HepG2 (cell line): ENCODE measurements around the gene MAST1. TPM values are rescaled to one million over a fixed set of nuclear protein-coding genes. Genes with fewer than 3 reads are reported as not detected.

Experiments
- ARNT ChIP-seq: fragments of 450-650 bp; IDR thresholded peaks from 2 replicates; pipeline ENCODE4 v1.6.1; 2017
- ATF2 ChIP-seq: sonication (generic); formaldehyde crosslinking; IDR thresholded peaks from 2 replicates; pipeline ENCODE4 v1.4.0; 2020; ENCODE audit warnings: missing genetic modification reagents
- DNMT3B ChIP-seq: conservative IDR thresholded peaks from 2 replicates; pipeline ENCODE4 v1.6.1; 2016; ENCODE audit warnings: missing biosample characterization, control low read depth
- FOXP4 ChIP-seq: sonication (generic); formaldehyde crosslinking; IDR thresholded peaks from 2 replicates; pipeline ENCODE4 v1.4.0; 2020; ENCODE audit warnings: missing genetic modification reagents
- GATAD2A ChIP-seq: IDR thresholded peaks from 2 replicates; pipeline ENCODE4 v1.6.1; 2016
- HMGXB4 ChIP-seq, 2 experiments: sonication (generic) in 1 of 2; formaldehyde crosslinking in 1 of 2; IDR thresholded peaks; 2 replicates each; pipeline versions ENCODE4 v1.4.0 to v1.6.1; 2018 to 2020; ENCODE audit warnings: missing genetic modification reagents in 2 of 2, borderline replicate concordance in 1 of 2, low read depth in 1 of 2, mild to moderate bottlenecking in 1 of 2, missing biosample characterization in 1 of 2
- KDM2A ChIP-seq: sonication (generic); formaldehyde crosslinking; IDR thresholded peaks from 2 replicates; pipeline ENCODE4 v1.4.0; 2020; ENCODE audit warnings: low read depth, missing genetic modification reagents, borderline replicate concordance
- KLF13 ChIP-seq: sonication (generic); formaldehyde crosslinking; IDR thresholded peaks from 2 replicates; pipeline ENCODE4 v1.4.0; 2020; ENCODE audit warnings: mild to moderate bottlenecking, missing genetic modification reagents
- MTA1 ChIP-seq: sonication (generic); formaldehyde crosslinking; IDR thresholded peaks from 2 replicates; pipeline ENCODE4 v1.4.0; 2020; ENCODE audit warnings: missing genetic modification reagents, mild to moderate bottlenecking, borderline replicate concordance
- NR1H2 ChIP-seq: sonication (generic); formaldehyde crosslinking; IDR thresholded peaks from 2 replicates; pipeline ENCODE4 v1.8.1; 2022; ENCODE audit warnings: low read depth, missing genetic modification reagents, borderline replicate concordance
- SAP130 ChIP-seq: IDR thresholded peaks from 2 replicates; pipeline ENCODE4 v1.6.1; 2016; ENCODE audit warnings: low read depth
- SYNCRIP ChIP-seq: fragments of 200-400 bp; formaldehyde crosslinking; IDR thresholded peaks from 2 replicates; pipeline ENCODE4 v1.6.1; 2018; ENCODE audit warnings: mild to moderate bottlenecking, low read depth, low read length; ENCODE audit not compliant: insufficient read depth
- TGIF2 ChIP-seq: IDR thresholded peaks from 2 replicates; pipeline ENCODE4 v1.6.1; 2016; ENCODE audit warnings: control low read depth, missing compliant biosample characterization
- TMF1 ChIP-seq: sonication (generic); formaldehyde crosslinking; IDR thresholded peaks from 2 replicates; pipeline ENCODE4 v1.8.1; 2022; ENCODE audit warnings: low read depth, missing genetic modification reagents
- ZGPAT ChIP-seq: IDR thresholded peaks from 2 replicates; pipeline ENCODE4 v1.6.1; 2016; ENCODE audit warnings: mild to moderate bottlenecking
- ZMAT3 ChIP-seq: sonication (generic); formaldehyde crosslinking; conservative IDR thresholded peaks from 2 replicates; pipeline ENCODE4 v1.7.0; 2021; ENCODE audit warnings: missing genetic modification reagents
- ZNF44 ChIP-seq: sonication (generic); formaldehyde crosslinking; IDR thresholded peaks from 2 replicates; pipeline ENCODE4 v1.5.1; 2020; ENCODE audit warnings: mild to moderate bottlenecking, missing genetic modification reagents
- ZNF562 ChIP-seq: sonication (generic); formaldehyde crosslinking; IDR thresholded peaks from 2 replicates; pipeline ENCODE4 v1.8.0; 2022; ENCODE audit warnings: missing genetic modification reagents, borderline replicate concordance
- ZNF564 ChIP-seq: sonication (generic); formaldehyde crosslinking; IDR thresholded peaks from 2 replicates; pipeline ENCODE4 v1.8.1; 2023; ENCODE audit warnings: mild to moderate bottlenecking, missing genetic modification reagents
- ZNF652 ChIP-seq: IDR thresholded peaks from 2 replicates; pipeline ENCODE4 v1.6.1; 2016; ENCODE audit warnings: low read depth, borderline replicate concordance
- polyA plus RNA-seq, 8 experiments: library from polyadenylated mRNA; depleted of rRNA in 3 of 8; stranded (reverse) in 7 of 8; unstranded in 1 of 8; fragments of >200 nt; fragmentation: Illumina TruSeq in 4 of 8; extraction: Trizol in 4 of 8; gene quantifications; 2 replicates each; pipeline versions ENCODE4 v1.2.1 to v1.2.3, GENCODE V29; 2011 to 2016; ENCODE audit warnings: low read depth in 4 of 8, missing spikeins in 1 of 8, mixed read lengths in 1 of 8; ENCODE audit not compliant: insufficient read depth in 1 of 8
- total RNA-seq, 5 experiments: library from RNA; depleted of rRNA; stranded (reverse); fragments of >200 nt; fragmentation: Illumina TruSeq; extraction: Trizol; gene quantifications; 2 replicates each; pipeline ENCODE4 v1.2.3, GENCODE V29; 2016; ENCODE audit warnings: low read depth in 1 of 5

The MAST1 gene
- total and polyA plus RNA-seq, 2 of the 13 experiments (the other 11 are each of a cell fraction or from before 2014, with no cell fraction given) = 0.73 to 4.7 TPM

GRCh38 chr19:12913011-12913561 lies 74.8 kb downstream of the MAST1 start (continued):
- TF ChIP-seq KDM2A (CRISPR knock-in tag) (peak; percentile 66), NR1H2 (CRISPR knock-in tag) (no peak), ARNT (no peak), ZGPAT (CRISPR knock-in tag) (no peak; the same call in none of the 2 replicates), SYNCRIP (no peak), MTA1 (CRISPR knock-in tag) (0 out of 2 replicates have a peak, but pooled peaks have one; percentile 29), ZNF44 (CRISPR knock-in tag) (no peak), ZNF562 (CRISPR knock-in tag) (no peak), SAP130 (CRISPR knock-in tag) (peak; percentile 54), ATF2 (CRISPR knock-in tag) (no peak), KLF13 (CRISPR knock-in tag) (no peak), ZNF564 (no peak), FOXP4 (CRISPR knock-in tag) (peak; percentile 69), HMGXB4 (CRISPR knock-in tag; IDR thresholded peaks at IDR 0.05; ENCODE audit: borderline replicate concordance in 1 of 2, low read depth in 1 of 2) (peak; percentile 10 to 29; a peak in 1 of 4 replicates), DNMT3B (CRISPR knock-in tag) (no peak), TMF1 (no peak), ZMAT3 (CRISPR knock-in tag) (no peak), GATAD2A (CRISPR knock-in tag) (peak; percentile 74; the same call in 1 of the 2 replicates), TGIF2 (peak; percentile 16; the same call in 1 of the 2 replicates), ZNF652 (CRISPR knock-in tag) (no peak)
